ENCODE measurements around the gene AGRN.

AGRN gene

GRCh38 chr1:982765-983436 lies 37.0 kb upstream of the AGRN start:
- Histone ChIP-seq H3K4me3 (ENCODE audit: low read length in 2 of 2) (no peak overlapping the region), H3K18ac (ENCODE audit: low read length) (peak overlapping the region; percentile 31), H3K14ac (ENCODE audit: low read length) (no peak overlapping the region), H4K91ac (ENCODE audit: low read depth, low read length, poor library complexity) (no peak overlapping the region), H3K27me3 (ENCODE audit: control insufficient read depth in 3 of 3, insufficient read depth in 3 of 3, low read depth in 1 of 3, low read length in 3 of 3) (peaks cover 0 to 51% (median 4%) of the 10 kb centered on the region in 3 experiments), H2BK12ac (ENCODE audit: low read length) (peak overlapping the region; percentile 58), H3K79me1 (ENCODE audit: low read depth, low read length) (no peaks in the 10 kb centered on the region), H2AK5ac (ENCODE audit: low read depth, low read length) (peak overlapping the region; percentile 40), H3K9me3 (replicated peaks in 1 of 2; ENCODE audit: control insufficient read depth in 2 of 2, insufficient read depth in 1 of 2, low read depth in 1 of 2, low read length in 2 of 2) (no peaks in the 10 kb centered on the region), H3K23ac (ENCODE audit: low read depth, low read length, poor library complexity) (peak overlapping the region; percentile 67), H3K36me3 (replicated peaks in 1 of 2; ENCODE audit: control insufficient read depth in 2 of 2, insufficient read depth in 2 of 2, low read length in 2 of 2) (no peaks in the 10 kb centered on the region), H2BK120ac (ENCODE audit: low read depth, low read length) (no peak overlapping the region), H3K4me2 (ENCODE audit: insufficient read depth, low read length, poor library complexity, severe bottlenecking) (no peak overlapping the region), H3K4me1 (ENCODE audit: control insufficient read depth in 2 of 2, insufficient read depth in 1 of 2, low read depth in 1 of 2, low read length in 2 of 2) (no peaks in the 10 kb centered on the region), H3K4ac (ENCODE audit: low read length) (no peak overlapping the region), H4K8ac (ENCODE audit: low read depth, low read length) (no peak overlapping the region), H3K27ac (replicated peaks; ENCODE audit: low read length) (no peak overlapping the region), H3K9ac (ENCODE audit: low read depth, low read length, poor library complexity) (no peak overlapping the region), H2BK15ac (ENCODE audit: low read length) (peak overlapping the region; percentile 89), H2AFZ (ENCODE audit: low read length) (no peak overlapping the region), H2BK5ac (ENCODE audit: low read length) (peak overlapping the region; percentile 94)
- no CpG with 5 or more reads among the region's 43 CpGs for WGBS, 2 donors (ENCODE audit: extremely low coverage in 2 of 2, insufficient read length in 2 of 2, insufficient replicate concordance in 1 of 2)
- no peak for DNase-seq (ENCODE audit: low spot score)

- no peak overlapping the region for H3K4ac ChIP-seq (ENCODE audit: low read length)
- H4K91ac ChIP-seq (ENCODE audit: low read depth, low read length, poor library complexity) = no peak overlapping the region
- H3K4me1 ChIP-seq (ENCODE audit: control insufficient read depth in 2 of 2, insufficient read depth in 1 of 2, low read depth in 1 of 2, low read length in 2 of 2) = no peaks in the 10 kb centered on the region
- H3K36me3 ChIP-seq (replicated peaks in 1 of 2; ENCODE audit: control insufficient read depth in 2 of 2, insufficient read depth in 2 of 2, low read length in 2 of 2) = no peaks in the 10 kb centered on the region
- no peak overlapping the region for H3K14ac ChIP-seq (ENCODE audit: low read length)
- peak overlapping the region; percentile 41 for H2BK12ac ChIP-seq (ENCODE audit: low read length)
- H3K18ac ChIP-seq (ENCODE audit: low read length) = peak overlapping the region; percentile 85
- H3K23ac ChIP-seq (ENCODE audit: low read depth, low read length, poor library complexity) = peak overlapping the region; percentile 96
- no peak for DNase-seq (ENCODE audit: low spot score)
- no peak overlapping the region for H3K27ac ChIP-seq (replicated peaks; ENCODE audit: low read length)
- H3K79me1 ChIP-seq (ENCODE audit: low read depth, low read length) = no peaks in the 10 kb centered on the region
- H2BK120ac ChIP-seq (ENCODE audit: low read depth, low read length) = no peak overlapping the region
- peak overlapping the region; percentile 81 for H3K9ac ChIP-seq (ENCODE audit: low read depth, low read length, poor library complexity)
- no CpG with 5 or more reads among the region's 29 CpGs for WGBS, 2 donors (ENCODE audit: extremely low coverage in 2 of 2, insufficient read length in 2 of 2, insufficient replicate concordance in 1 of 2)
- no peak overlapping the region for H4K8ac ChIP-seq (ENCODE audit: low read depth, low read length)
- peak overlapping the region; percentile 93 for H2BK5ac ChIP-seq (ENCODE audit: low read length)
- no peak overlapping the region for H3K4me3 ChIP-seq (ENCODE audit: low read length in 2 of 2)
- H3K27me3 ChIP-seq (ENCODE audit: control insufficient read depth in 3 of 3, insufficient read depth in 3 of 3, low read depth in 1 of 3, low read length in 3 of 3) = peaks cover 0 to 51% (median 4%) of the 10 kb centered on the region in 3 experiments
- peak overlapping the region; percentile 82 for H2AK5ac ChIP-seq (ENCODE audit: low read depth, low read length)
- H3K4me2 ChIP-seq (ENCODE audit: insufficient read depth, low read length, poor library complexity, severe bottlenecking) = no peak overlapping the region
- H3K9me3 ChIP-seq (replicated peaks in 1 of 2; ENCODE audit: control insufficient read depth in 2 of 2, insufficient read depth in 1 of 2, low read depth in 1 of 2, low read length in 2 of 2) = peaks cover 0 to 4% of the 10 kb centered on the region in 2 donors
- H2BK15ac ChIP-seq (ENCODE audit: low read length) = peak overlapping the region; percentile 21
- H2AFZ ChIP-seq (ENCODE audit: low read length) = peak overlapping the region; percentile 84
Measured at GRCh38 chr1:983798-984475, 36.0 kb upstream of the AGRN start.

- no peak overlapping the region for H4K8ac ChIP-seq (ENCODE audit: low read depth, low read length)
- H3K36me3 ChIP-seq (replicated peaks in 1 of 2; ENCODE audit: control insufficient read depth in 2 of 2, insufficient read depth in 2 of 2, low read length in 2 of 2) = no peaks in the 10 kb centered on the region
- H3K4me1 ChIP-seq (ENCODE audit: control insufficient read depth in 2 of 2, insufficient read depth in 1 of 2, low read depth in 1 of 2, low read length in 2 of 2) = no peaks in the 10 kb centered on the region
- H3K9me3 ChIP-seq (replicated peaks in 1 of 2; ENCODE audit: control insufficient read depth in 2 of 2, insufficient read depth in 1 of 2, low read depth in 1 of 2, low read length in 2 of 2) = peaks cover 0 to 4% of the 10 kb centered on the region in 2 donors
- no peak overlapping the region for H3K4me2 ChIP-seq (ENCODE audit: insufficient read depth, low read length, poor library complexity, severe bottlenecking)
- H3K18ac ChIP-seq (ENCODE audit: low read length) = peak overlapping the region; percentile 85
- no peak overlapping the region for H2AK5ac ChIP-seq (ENCODE audit: low read depth, low read length)
- no peak overlapping the region for H2BK120ac ChIP-seq (ENCODE audit: low read depth, low read length)
- H2BK12ac ChIP-seq (ENCODE audit: low read length) = no peak overlapping the region
- no peak overlapping the region for H3K27ac ChIP-seq (replicated peaks; ENCODE audit: low read length)
- H3K4ac ChIP-seq (ENCODE audit: low read length) = no peak overlapping the region
- no peak overlapping the region for H3K9ac ChIP-seq (ENCODE audit: low read depth, low read length, poor library complexity)
- no peaks in the 10 kb centered on the region for H3K79me1 ChIP-seq (ENCODE audit: low read depth, low read length)
- H3K23ac ChIP-seq (ENCODE audit: low read depth, low read length, poor library complexity) = no peak overlapping the region
- no peak overlapping the region for H3K4me3 ChIP-seq (ENCODE audit: low read length in 2 of 2)
- H2BK15ac ChIP-seq (ENCODE audit: low read length) = peak overlapping the region; percentile 9
- peak overlapping the region; percentile 84 for H2AFZ ChIP-seq (ENCODE audit: low read length)
- H4K91ac ChIP-seq (ENCODE audit: low read depth, low read length, poor library complexity) = no peak overlapping the region
- no peak overlapping the region for H3K14ac ChIP-seq (ENCODE audit: low read length)
- WGBS, 2 donors (ENCODE audit: extremely low coverage in 2 of 2, insufficient read length in 2 of 2, insufficient replicate concordance in 1 of 2) = no CpG with 5 or more reads among the region's 12 CpGs
- no peak for DNase-seq (ENCODE audit: low spot score)
- no peak overlapping the region for H2BK5ac ChIP-seq (ENCODE audit: low read length)
- peaks cover 0 to 48% (median 4%) of the 10 kb centered on the region in 3 experiments for H3K27me3 ChIP-seq (ENCODE audit: control insufficient read depth in 3 of 3, insufficient read depth in 3 of 3, low read depth in 1 of 3, low read length in 3 of 3)
Measured at GRCh38 chr1:984476-984814, 35.5 kb upstream of the AGRN start.

GRCh38 chr1:985126-985525 lies 34.8 kb upstream of the AGRN start:
- no peak for DNase-seq (ENCODE audit: low spot score)
- no peak overlapping the region for H3K14ac ChIP-seq (ENCODE audit: low read length)
- H2BK12ac ChIP-seq (ENCODE audit: low read length) = no peak overlapping the region
- H3K4ac ChIP-seq (ENCODE audit: low read length) = no peak overlapping the region
- no peak overlapping the region for H3K4me2 ChIP-seq (ENCODE audit: insufficient read depth, low read length, poor library complexity, severe bottlenecking)
- peaks cover 0 to 41% (median 4%) of the 10 kb centered on the region in 3 experiments for H3K27me3 ChIP-seq (ENCODE audit: control insufficient read depth in 3 of 3, insufficient read depth in 3 of 3, low read depth in 1 of 3, low read length in 3 of 3)
- H3K9me3 ChIP-seq (replicated peaks in 1 of 2; ENCODE audit: control insufficient read depth in 2 of 2, insufficient read depth in 1 of 2, low read depth in 1 of 2, low read length in 2 of 2) = peaks cover 0 to 4% of the 10 kb centered on the region in 2 donors
- H4K8ac ChIP-seq (ENCODE audit: low read depth, low read length) = no peak overlapping the region
- H3K4me3 ChIP-seq (ENCODE audit: low read length in 2 of 2) = no peak overlapping the region
- no peak overlapping the region for H3K23ac ChIP-seq (ENCODE audit: low read depth, low read length, poor library complexity)
- H3K36me3 ChIP-seq (replicated peaks in 1 of 2; ENCODE audit: control insufficient read depth in 2 of 2, insufficient read depth in 2 of 2, low read length in 2 of 2) = no peaks in the 10 kb centered on the region
- H4K91ac ChIP-seq (ENCODE audit: low read depth, low read length, poor library complexity) = no peak overlapping the region
- WGBS, 2 donors (ENCODE audit: extremely low coverage in 2 of 2, insufficient read length in 2 of 2, insufficient replicate concordance in 1 of 2) = no CpG with 5 or more reads among the region's 13 CpGs
- no peak overlapping the region for H2BK120ac ChIP-seq (ENCODE audit: low read depth, low read length)
- no peak overlapping the region for H3K27ac ChIP-seq (replicated peaks; ENCODE audit: low read length)
- no peak overlapping the region for H2BK15ac ChIP-seq (ENCODE audit: low read length)
- H3K79me1 ChIP-seq (ENCODE audit: low read depth, low read length) = no peaks in the 10 kb centered on the region
- H2AFZ ChIP-seq (ENCODE audit: low read length) = no peak overlapping the region
- H3K9ac ChIP-seq (ENCODE audit: low read depth, low read length, poor library complexity) = no peak overlapping the region
- H3K4me1 ChIP-seq (ENCODE audit: control insufficient read depth in 2 of 2, insufficient read depth in 1 of 2, low read depth in 1 of 2, low read length in 2 of 2) = no peaks in the 10 kb centered on the region
- no peak overlapping the region for H3K18ac ChIP-seq (ENCODE audit: low read length)
- H2AK5ac ChIP-seq (ENCODE audit: low read depth, low read length) = no peak overlapping the region
- no peak overlapping the region for H2BK5ac ChIP-seq (ENCODE audit: low read length)

Measured in neuronal stem cell (in vitro differentiated cells).